Stimulated activated CD8-positive, alpha-beta memory T cell treated with anti-CD3 and anti-CD28 coated beads, Interleukin-4, amount 100 ng/mL, for 48 hours (primary cell): ENCODE data around the gene GLYR1.

Experiments used
- DNase-seq: peaks from one replicate; pipeline ENCODE4 v3.0.0-alpha.2; 2020

The GLYR1 gene

GRCh38 chr16:4846503-4846900 lies 586 bp downstream of the GLYR1 start:
- DNase-seq, result peak; percentile 53

GRCh38 chr16:4840984-4841383 lies 6.1 kb downstream of the GLYR1 start:
- no peak for DNase-seq

DNA sequence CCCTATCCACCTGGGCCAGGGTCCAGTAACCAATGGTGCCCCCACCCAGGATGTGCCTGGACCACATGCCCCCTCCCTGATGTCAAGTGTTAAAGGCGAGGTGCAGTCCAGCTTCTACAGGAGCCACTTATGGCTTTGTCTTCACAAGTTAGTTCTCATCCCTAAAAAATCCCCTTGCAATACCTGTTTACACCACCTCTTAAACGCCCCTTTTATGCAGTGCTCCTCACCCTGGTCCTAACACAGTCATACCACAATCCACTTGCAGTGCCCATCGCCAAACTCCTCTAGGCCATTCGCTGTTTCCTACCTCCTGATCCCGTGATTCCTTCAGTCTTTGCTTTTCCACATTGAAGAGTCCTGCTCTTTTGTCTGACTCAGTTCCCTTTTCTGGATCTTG lies 7.1 kb downstream of the GLYR1 start:
- no peak for DNase-seq

DNA sequence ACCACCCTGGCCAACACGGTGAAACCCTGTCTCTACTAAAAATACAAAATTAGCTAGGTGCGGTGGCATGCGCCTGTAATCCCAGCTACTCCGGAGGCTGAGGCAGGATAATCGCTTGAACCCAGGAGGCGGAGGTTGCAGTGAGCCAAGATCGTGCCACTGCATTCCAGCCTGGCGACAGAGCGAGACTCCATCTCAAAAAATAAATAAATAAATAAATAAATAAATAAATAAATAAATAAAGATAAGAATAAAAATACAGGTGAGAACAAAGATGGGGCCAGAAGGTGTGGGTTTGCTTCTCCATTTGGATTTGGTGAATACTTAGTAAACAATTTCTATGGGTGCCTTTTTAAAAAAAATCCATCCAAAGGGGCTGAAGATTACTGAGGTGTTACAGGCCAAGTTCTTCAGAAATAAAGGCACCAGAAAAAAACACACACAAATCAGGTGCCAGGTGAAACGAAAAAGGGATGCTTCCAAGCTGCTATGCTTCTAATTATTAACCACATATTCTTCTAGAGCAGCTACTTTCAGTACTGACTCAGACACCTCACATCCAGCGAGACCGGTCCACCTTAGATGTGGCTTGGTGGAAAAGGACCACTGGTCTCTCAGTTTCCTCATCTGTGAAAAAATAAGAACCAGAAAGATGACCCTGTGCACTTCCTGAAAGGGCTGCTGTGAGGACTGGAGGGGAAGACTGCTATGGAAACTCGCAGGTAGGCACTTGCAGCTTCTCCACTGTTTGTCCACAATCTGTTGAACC lies 9.2 kb downstream of the GLYR1 start:
- DNase-seq, result no peak

- no peak for DNase-seq
Measured at GRCh38 chr16:4836727-4837126, 10.4 kb downstream of the GLYR1 start.

DNA sequence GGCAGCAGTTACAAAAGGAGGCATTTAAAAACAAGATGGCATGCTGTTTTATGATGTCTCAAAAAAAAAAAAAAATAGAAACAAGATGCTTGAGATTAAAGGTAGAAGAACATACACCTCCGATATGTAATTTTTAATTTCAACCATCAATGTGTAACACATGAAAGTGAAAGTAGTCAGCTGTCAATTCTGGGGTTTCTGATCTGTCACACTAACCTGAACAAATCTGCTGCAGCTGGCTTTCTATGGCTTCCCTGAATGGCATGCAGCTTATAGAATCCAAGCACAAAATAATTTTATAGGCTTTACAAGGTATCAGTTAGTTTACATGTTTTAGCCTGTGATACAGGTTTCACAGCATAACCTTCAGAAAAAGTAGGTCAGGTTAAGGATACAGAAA lies 13.5 kb downstream of the GLYR1 start:
- DNase-seq, result no peak

- DNase-seq, result no peak
Measured at GRCh38 chr16:4832698-4833343, 14.3 kb downstream of the GLYR1 start.

DNA sequence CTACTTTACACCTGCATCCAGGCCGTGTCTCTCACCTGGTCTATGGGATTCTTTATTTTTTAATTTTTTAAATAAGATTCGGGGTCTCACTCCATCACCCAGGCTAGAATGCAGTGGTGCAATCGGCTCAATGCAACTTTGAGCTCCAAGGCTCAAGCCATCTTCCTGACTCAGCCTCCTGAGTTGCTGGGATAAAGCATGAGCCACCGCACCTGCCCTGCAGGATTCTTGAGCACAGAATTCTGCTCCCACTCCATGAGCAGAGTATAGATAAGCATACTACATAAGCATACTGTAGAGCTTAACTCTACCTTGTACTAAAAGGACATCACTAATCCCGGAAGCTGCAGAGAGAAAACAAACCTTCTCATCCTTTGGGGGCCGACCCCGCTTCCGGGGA lies 15.5 kb downstream of the GLYR1 start:
- no peak for DNase-seq

DNA sequence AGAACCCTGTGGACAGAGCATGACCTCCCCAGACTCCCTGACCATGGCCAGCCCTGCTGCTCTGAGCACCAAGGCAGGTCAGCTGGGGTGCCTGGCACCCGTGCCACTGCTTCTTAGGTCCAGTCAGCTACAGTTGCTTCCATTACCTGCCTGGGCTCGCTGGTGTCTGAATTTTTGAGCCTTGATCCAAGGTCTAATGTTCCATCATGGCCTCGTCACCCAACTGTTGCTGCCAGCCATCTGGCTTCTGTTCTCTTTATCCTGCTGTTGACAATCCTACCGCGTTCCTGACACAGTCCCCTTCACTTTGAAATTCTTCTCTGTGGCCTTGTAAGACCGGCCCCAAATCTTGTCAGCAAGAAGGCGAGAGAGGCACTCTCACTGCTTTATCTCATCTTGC lies 16.7 kb downstream of the GLYR1 start:
- no peak for DNase-seq

DNA sequence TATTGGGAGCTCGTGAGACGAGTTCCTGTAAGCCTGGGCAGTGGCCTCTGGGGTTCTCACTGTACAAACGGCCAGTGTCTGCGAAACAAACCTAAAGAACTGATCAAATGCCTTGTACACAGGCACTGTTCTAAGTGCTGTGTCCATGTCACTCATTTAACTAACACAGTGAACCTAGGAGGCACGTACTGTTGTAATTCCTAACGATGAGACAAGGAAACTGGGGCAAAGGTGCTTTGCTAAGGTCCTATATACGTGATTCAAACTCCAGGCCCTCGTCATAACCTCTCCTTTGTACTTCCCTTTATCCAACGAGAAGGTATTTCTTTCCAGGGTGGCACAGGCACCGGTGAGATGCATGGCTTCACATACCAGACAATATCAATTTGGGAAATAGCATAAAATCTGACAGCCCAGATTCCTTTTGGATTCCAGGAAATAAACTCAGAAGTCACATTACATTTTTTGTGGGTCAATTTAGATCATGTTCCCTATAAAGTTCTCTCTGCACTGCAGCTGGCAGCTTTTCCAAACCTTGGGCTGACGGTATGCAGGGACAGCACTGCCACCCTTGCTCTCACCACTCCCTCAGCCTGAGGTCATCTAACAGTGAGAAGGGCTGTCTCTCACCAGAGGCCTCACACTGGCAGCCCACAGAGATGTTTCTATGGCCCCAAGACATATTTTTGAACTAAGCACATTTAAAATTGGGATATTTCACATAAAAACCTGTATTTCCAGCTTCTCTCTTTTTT lies 18.3 kb downstream of the GLYR1 start:
- no peak for DNase-seq

DNA sequence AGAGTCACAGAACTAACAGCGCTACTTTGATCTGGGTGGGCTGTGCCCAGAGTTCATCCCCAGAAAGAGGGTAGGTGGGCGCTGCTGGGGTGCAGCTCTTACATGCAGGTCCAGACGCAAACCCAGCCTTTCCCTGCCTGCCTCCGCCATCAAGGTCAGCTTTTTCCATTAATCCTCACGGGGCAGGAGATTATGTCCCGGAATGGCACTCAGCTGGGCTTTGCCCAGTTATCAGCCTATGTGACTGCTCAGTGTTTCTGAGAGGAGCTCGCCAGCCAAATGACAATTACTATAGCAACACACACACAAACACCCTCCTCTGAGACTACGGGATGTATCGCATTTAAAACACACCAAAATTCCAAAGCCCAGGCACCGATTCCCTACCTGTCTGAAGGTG lies 20.1 kb downstream of the GLYR1 start:
- no peak for DNase-seq

DNA sequence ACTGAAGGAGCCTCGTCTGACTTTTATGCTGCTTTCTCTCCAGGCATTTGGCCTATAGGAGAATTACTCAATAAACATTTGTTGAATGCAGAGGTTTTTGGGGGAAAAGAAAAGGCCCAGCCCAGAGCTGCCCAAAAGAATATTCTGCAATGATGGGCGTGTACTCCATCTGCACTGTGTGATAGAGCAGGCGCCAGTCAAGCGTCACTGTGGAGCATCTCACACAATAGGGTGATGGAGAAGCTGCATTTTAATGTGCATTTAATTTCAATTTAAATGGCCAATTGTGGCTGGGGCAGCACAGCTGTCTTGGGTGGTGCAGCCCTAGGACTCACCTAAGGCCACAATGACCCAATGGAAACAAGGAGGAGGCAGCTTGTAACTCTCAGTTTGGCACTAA lies 20.6 kb downstream of the GLYR1 start:
- no peak for DNase-seq

GRCh38 chr16:4825196-4825595 lies 21.9 kb downstream of the GLYR1 start:
- no peak for DNase-seq

- no peak for DNase-seq
Measured at GRCh38 chr16:4820652-4821051, 26.4 kb downstream of the GLYR1 start.

GRCh38 chr16:4814542-4815173 lies 32.4 kb downstream of the GLYR1 start:
- no peak for DNase-seq

GRCh38 chr16:4814046-4814445 lies 33.0 kb downstream of the GLYR1 start:
- DNase-seq, result no peak

DNA sequence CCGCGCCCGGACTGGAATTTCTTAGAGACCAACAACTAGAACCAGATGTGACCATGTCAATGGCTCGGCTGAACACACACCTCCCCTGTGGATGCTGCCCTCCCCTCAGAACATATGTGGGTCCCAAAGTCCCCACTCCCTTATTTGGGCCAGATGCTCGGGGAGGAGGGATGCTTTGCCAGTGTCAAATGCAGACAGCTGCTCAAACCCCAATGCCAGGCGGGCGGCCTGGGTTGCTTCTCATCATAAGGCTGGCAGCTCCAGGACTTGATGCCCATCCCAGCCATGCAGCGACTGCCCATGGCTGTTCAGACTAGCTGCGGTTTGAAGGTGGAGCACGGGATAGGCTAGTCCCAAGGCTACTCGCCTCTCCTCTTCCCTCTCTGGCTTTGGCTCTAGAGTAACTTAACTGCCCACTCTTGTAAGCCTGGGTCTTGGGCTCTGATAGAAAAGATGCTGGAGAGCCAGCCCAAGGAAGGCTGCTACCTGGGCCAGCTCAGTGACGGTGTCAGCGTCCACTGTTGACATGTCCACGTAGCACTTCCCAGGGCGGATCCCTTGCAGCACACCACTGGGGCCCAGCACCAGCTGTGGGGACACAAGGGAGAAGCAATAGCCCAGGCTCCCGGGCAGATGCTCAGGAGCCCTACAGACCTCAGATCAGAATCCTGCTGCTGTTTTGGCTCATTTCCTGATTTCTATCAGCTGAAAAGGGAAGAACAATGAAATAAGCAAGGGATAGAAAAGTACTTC lies 33.7 kb downstream of the GLYR1 start:
- no peak for DNase-seq

DNA sequence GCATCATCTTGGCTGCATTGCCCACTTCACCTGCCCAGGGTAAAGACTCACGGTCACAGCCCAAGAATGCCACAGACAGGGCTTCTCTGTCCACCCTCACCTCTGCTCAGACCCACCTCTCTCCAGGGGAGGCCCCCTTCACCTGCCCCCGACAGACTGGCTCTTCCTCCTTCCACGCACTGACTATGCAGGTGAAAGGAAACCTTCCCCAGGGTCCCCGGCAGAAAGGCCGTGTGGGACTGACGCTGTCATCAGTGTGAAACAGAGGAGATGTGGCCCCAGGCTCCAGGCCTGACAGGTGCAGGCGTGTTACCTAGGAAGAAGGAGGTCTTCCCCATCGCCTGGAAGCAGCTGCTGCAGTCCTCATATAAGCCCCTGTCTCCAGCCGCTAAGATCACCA lies 35.3 kb downstream of the GLYR1 start:
- DNase-seq, result no peak

DNA sequence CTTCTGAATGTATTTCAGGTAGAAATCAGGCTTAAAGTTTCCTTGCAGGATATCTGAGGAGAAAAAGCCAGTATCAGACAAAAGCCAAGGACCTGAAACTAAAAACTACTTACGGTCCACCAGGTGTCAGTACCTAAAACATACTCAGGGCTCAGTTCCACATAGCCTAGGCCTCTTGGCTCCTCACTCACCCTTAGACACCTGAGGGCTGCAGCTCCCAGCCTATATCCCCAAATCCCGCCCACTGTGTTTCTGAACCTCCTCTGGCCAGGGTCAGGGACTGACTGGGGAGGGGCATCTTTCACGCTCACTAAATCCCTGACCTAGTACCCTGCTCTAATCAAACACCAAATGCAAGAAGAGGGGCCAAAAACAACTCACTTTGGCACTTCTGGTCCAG lies 35.8 kb downstream of the GLYR1 start:
- DNase-seq, result no peak

- DNase-seq, result no peak
Measured at GRCh38 chr16:4806280-4806679, 40.8 kb downstream of the GLYR1 start.

- DNase-seq, result no peak
Measured at GRCh38 chr16:4805231-4805630, 41.9 kb downstream of the GLYR1 start.

GRCh38 chr16:4803898-4804762 lies 43.0 kb downstream of the GLYR1 start:
- no peak for DNase-seq
